GM12892 (cell line): ENCODE data around the gene C17orf78.

Experiments used
- POLR2A ChIP-seq: IDR thresholded peaks from 2 replicates; pipeline ENCODE4 v1.6.1; 2011; ENCODE audit warnings: low read depth, low read length, control low read depth
- POLR2AphosphoS5 ChIP-seq: IDR thresholded peaks from 2 replicates; pipeline ENCODE4 v1.6.1; 2011; ENCODE audit warnings: low read depth, low read length, control low read depth
- TAF1 ChIP-seq: IDR thresholded peaks from 2 replicates; pipeline ENCODE4 v1.6.1; 2011; ENCODE audit warnings: low read depth, mild to moderate bottlenecking, control low read depth, low read length, borderline replicate concordance

GRCh38 chr17:37429453-37429852 lies 53.7 kb downstream of the C17orf78 start:
- no peak for TF ChIP-seq POLR2AphosphoS5
- no peak for TF ChIP-seq TAF1
- TF ChIP-seq POLR2A = no peak
